Melanocyte of skin (primary cell): ENCODE data around the gene TEAD4. TPM values are rescaled to one million over a fixed set of nuclear protein-coding genes. Genes with fewer than 3 reads are reported as not detected.

Source experiments
- small RNA-seq, 2 donors: library from RNA; depleted of rRNA; stranded (forward); fragments of <200 nt; gene quantifications; one replicate each; pipeline ENCODE3, GENCODE V24; 2012
- total RNA-seq, 2 donors: library from RNA; depleted of rRNA; stranded (reverse); fragments of >200 nt; gene quantifications; 2 replicates each; pipeline ENCODE4 v1.2.3, GENCODE V29; 2012

The TEAD4 gene
- 10 to 100 TPM; 10.3 to 21.6 TPM for total RNA-seq

DNA sequence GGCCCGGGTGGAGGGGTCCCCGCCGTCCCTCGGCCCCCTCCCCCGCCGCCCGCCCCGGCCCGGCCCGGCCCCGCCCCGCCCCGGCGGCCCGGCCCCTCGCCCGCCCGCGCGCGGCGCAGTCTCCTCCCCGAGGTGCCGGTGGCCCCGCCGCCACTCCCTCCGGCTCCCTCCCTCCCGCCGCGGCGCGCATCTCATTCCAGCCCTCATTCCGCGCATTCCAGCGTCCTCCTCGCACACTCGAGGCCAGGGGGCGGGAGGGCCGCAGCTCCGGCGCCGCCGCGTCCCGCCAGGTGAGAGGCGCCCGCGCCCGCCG is at the start of gene TEAD4:
TSS of gene TEAD4 (plus strand) at position 206 of the 313 bp plus-strand sequence.

DNA sequence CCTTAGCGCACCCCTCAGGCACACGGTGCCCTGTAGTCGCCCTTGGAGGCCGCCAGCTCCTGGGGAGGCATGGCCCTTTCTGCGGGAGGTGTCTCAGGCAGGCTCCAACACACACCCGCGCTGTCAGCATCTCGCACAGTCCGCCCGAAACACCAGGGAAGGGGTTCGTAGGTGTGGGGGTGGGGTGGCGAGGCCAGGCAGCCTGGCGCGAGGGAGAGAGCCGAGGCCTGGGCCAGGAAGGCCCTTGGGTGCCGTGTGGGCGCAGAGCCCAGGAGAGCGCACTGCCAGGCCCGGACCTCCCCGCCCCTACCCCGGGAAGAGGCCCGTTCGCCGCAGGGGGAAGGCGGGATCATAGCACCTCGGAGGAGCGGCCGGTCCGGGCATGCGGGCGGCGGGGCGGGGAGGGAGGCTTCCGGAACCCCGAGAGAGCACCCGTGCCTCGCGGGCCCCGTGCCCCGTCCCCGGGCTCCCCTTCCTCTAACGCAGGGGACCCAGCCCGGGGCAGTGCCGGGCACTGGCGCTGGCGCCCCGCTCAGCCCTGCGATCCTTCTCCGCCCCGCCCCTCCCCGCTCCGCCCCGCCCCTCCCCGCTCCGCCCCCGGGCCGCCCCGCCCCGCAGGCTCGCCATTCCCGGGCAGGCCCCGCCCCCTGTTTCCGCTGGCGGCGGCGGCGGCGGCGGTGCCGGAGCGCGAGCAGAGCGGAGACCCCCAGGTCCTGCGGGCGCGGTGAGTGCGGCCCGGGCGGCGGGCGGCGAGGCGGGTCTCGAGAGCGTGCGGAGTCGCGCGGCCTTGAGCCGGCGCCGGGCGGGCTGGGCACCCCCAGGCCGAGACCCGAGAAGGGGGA is 117.8 kb downstream of the TEAD4 start, which contains the start of gene TSPAN9:
TSS of gene TSPAN9 (plus strand) at position 650 of the 842 bp plus-strand sequence. CDS start 123,815 bp downstream, outside the sequence.

Small RNA genes within 50 kb of the gene (small RNA-seq; reads per million reads assigned to genes)
- gene RNU6-1315P: 0.21 to 0.41 reads per million in 2 donors

Other genes with a start within 250 kb of the TEAD4 start
- gene FKBP4, start 164.4 kb upstream of the TEAD4 start, total RNA-seq: 10 to 100 TPM; 43.0 to 65.3 TPM
- gene ITFG2, start 146.7 kb upstream of the TEAD4 start, total RNA-seq: 10 to 100 TPM; 15.7 to 17.2 TPM
- not detected for gene NRIP2, start 124.4 kb upstream of the TEAD4 start, total RNA-seq
- not detected for gene TEX52, start 102.4 kb upstream of the TEAD4 start, total RNA-seq
- gene FOXM1, start 82.2 kb upstream of the TEAD4 start, total RNA-seq: 10 to 100 TPM; 24.8 to 53.9 TPM
- 10 to 100 TPM; 21.7 to 32.0 TPM for gene RHNO1, start 82.2 kb upstream of the TEAD4 start, total RNA-seq
- 10 to 100 TPM; 22.0 to 28.0 TPM for gene TULP3, start 68.5 kb upstream of the TEAD4 start, total RNA-seq
- gene TSPAN9, start 118.0 kb downstream of the TEAD4 start, total RNA-seq: 10 to 100 TPM; 14.5 to 17.0 TPM